HG02571 (cell line): Measurements from ENCODE around the gene C6orf62.
"Not testable (repeated sequence)": the region's sequence is repeated elsewhere in the genome, so short reads cannot be mapped to it uniquely, and the experiment has no call there.

Experiments used
- ATAC-seq: cut with Tn5 transposase; IDR thresholded peaks from one replicate; pipeline ENCODE4 v1.9.1; 2021; ENCODE audit warnings: mild to moderate bottlenecking, moderate library complexity; ENCODE audit not compliant: unreplicated experiment

The C6orf62 gene

GRCh38 chr6:24743265-24743943 is 24.4 kb upstream of the C6orf62 start:
- peak; percentile 83 for ATAC-seq

- no peak for ATAC-seq
Observed at GRCh38 chr6:24742216-24742738, 23.3 kb upstream of the C6orf62 start.

- ATAC-seq = no peak
Observed at GRCh38 chr6:24740861-24741260, 21.9 kb upstream of the C6orf62 start.

- no peak for ATAC-seq
Observed at GRCh38 chr6:24738741-24739140, 19.8 kb upstream of the C6orf62 start.

GRCh38 chr6:24734710-24735109 is 15.8 kb upstream of the C6orf62 start:
- not testable (repeated sequence) for ATAC-seq

GRCh38 chr6:24734166-24734565 is 15.2 kb upstream of the C6orf62 start:
- no peak for ATAC-seq

GRCh38 chr6:24731456-24732134 is 12.6 kb upstream of the C6orf62 start:
- ATAC-seq = not testable (repeated sequence)

GRCh38 chr6:24730653-24731052 is 11.7 kb upstream of the C6orf62 start:
- ATAC-seq = not testable (repeated sequence)

- no peak for ATAC-seq
Observed at GRCh38 chr6:24723270-24723669, 4.3 kb upstream of the C6orf62 start.

GRCh38 chr6:24721461-24722215 is 2.7 kb upstream of the C6orf62 start:
- peak; percentile 43 for ATAC-seq

- ATAC-seq = peak; percentile 87
Observed at GRCh38 chr6:24720604-24721460, 1.9 kb upstream of the C6orf62 start.

GRCh38 chr6:24720131-24720603 is 1.2 kb upstream of the C6orf62 start:
- no peak for ATAC-seq

GRCh38 chr6:24718449-24719124 is 367 bp downstream of the C6orf62 start:
- ATAC-seq = no peak

GRCh38 chr6:24716602-24717148 is 2.3 kb downstream of the C6orf62 start:
- not testable (repeated sequence) for ATAC-seq

GRCh38 chr6:24710519-24711303 is 8.2 kb downstream of the C6orf62 start:
- no peak for ATAC-seq

GRCh38 chr6:24709014-24709711 is 9.8 kb downstream of the C6orf62 start:
- ATAC-seq = no peak

GRCh38 chr6:24708612-24709011 is 10.3 kb downstream of the C6orf62 start:
- no peak for ATAC-seq

GRCh38 chr6:24704468-24704867 is 14.5 kb downstream of the C6orf62 start:
- no peak for ATAC-seq
